Stomach (tissue), 4 donors: ENCODE measurements around the gene JAKMIP1.

ENCODE experiments used
- CTCF ChIP-seq, 7 experiments: fragments of 450-650 bp in 4 of 7; fragments of 200-600 bp in 3 of 7; sonication (generic) in 3 of 7; IDR thresholded peaks; one replicate each; pipeline ENCODE4 v1.5.1; 2016 to 2019; ENCODE audit warnings: antibody characterized with exemption in 7 of 7, control low read depth in 2 of 7, mild to moderate bottlenecking in 1 of 7
- EP300 ChIP-seq: sonication (generic); formaldehyde crosslinking; IDR thresholded peaks from one replicate; pipeline ENCODE4 v1.6.1; 2017; ENCODE audit warnings: antibody characterized with exemption
- POLR2A ChIP-seq, 4 donors: fragments of 450-650 bp; IDR thresholded peaks; one replicate each; pipeline ENCODE4 v1.6.1; 2016; ENCODE audit warnings: antibody characterized with exemption in 4 of 4, control low read depth in 2 of 4, mild to moderate bottlenecking in 1 of 4, moderate library complexity in 1 of 4
- POLR2AphosphoS5 ChIP-seq, 3 donors: sonication (generic); formaldehyde crosslinking; IDR thresholded peaks; one replicate each; pipeline ENCODE4 v1.6.1; 2016; ENCODE audit warnings: antibody characterized with exemption in 3 of 3

DNA sequence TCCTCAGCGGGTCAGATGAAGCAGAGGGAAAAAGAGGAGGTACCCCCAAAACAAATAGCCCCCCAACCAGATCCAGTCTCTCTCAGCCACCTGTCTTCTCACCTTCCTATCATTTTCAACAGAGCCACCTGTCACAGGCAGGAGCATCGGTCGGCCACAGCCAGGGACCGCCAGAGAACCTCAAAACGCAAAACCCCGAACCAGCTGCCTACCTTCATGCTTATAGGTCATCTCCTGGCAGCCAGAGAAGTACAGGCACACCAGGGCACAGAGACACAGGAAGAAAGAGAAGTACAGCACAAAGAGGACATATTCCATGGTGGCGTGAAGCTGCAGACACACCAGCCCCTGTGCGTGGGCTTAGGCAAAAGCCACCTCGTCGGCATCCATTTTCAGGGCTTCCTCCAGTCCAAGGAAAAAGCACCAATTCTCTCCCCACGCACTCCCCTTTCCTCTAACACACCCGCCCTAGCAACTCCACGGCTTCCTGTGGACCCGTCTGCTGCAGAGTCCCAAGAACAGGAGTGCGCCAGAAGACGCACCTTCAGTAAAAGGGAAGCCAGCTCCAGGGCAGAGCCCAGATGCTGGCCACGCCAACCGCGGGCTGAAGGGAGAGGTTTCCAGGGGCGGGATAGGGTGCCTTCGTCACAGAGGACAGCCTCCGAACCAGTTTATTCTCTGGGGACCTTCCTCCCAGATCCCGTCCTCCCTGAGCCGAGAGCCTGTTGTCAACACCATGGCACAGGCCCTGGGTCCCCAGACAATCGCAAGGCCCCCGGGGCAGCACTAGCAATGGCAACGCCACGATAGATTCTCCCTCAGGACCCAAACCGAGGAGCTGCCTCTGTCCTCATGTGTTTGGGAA, 130.3 kb downstream of the JAKMIP1 start:
- TF ChIP-seq EP300 (no peak), CTCF (IDR thresholded peaks at IDR 0.05) (no peak), POLR2A (IDR thresholded peaks at IDR 0.05) (no peak), POLR2AphosphoS5 (IDR thresholded peaks at IDR 0.05) (no peak)
